NB4 (cell line): ENCODE results near the gene GRIK4.

Experiments
- DNase-seq: peaks from one replicate; pipeline ENCODE4 v3.0.0; 2010; ENCODE audit warnings: low read depth
- H3K4me3 ChIP-seq: one replicate; pipeline ENCODE4 v1.5.1; 2011; ENCODE audit warnings: mild to moderate bottlenecking, low read depth, low read length, moderate library complexity
- MAX ChIP-seq: IDR thresholded peaks from 2 replicates; pipeline ENCODE4 v1.6.1; 2011; ENCODE audit warnings: low read depth, low read length
- MYC ChIP-seq: IDR thresholded peaks from 2 replicates; pipeline ENCODE4 v1.6.1; 2011; ENCODE audit warnings: low read depth, low read length
- POLR2A ChIP-seq: IDR thresholded peaks from 2 replicates; pipeline ENCODE4 v1.6.1; 2011; ENCODE audit warnings: mild to moderate bottlenecking; ENCODE audit not compliant: insufficient read length; ENCODE audit errors: extremely low read depth
- TF ChIP-seq, protein P1 (sequence below): IDR thresholded peaks from one replicate; pipeline ENCODE4 v1.5.1; 2012; ENCODE audit warnings: low read depth, low read length

The GRIK4 gene

GRCh38 chr11:120709808-120710207 lies 198.3 kb downstream of the GRIK4 start:
- no peak overlapping the region for H3K4me3 ChIP-seq
- TF ChIP-seq, protein P1, sequence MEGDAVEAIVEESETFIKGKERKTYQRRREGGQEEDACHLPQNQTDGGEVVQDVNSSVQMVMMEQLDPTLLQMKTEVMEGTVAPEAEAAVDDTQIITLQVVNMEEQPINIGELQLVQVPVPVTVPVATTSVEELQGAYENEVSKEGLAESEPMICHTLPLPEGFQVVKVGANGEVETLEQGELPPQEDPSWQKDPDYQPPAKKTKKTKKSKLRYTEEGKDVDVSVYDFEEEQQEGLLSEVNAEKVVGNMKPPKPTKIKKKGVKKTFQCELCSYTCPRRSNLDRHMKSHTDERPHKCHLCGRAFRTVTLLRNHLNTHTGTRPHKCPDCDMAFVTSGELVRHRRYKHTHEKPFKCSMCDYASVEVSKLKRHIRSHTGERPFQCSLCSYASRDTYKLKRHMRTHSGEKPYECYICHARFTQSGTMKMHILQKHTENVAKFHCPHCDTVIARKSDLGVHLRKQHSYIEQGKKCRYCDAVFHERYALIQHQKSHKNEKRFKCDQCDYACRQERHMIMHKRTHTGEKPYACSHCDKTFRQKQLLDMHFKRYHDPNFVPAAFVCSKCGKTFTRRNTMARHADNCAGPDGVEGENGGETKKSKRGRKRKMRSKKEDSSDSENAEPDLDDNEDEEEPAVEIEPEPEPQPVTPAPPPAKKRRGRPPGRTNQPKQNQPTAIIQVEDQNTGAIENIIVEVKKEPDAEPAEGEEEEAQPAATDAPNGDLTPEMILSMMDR = no peak
- no peak for TF ChIP-seq MAX
- TF ChIP-seq POLR2A = no peak
- no peak for TF ChIP-seq MYC
- DNase-seq = no peak

- peak; percentile 34 for DNase-seq
- H3K4me3 ChIP-seq = no peak overlapping the region
- TF ChIP-seq, protein P1 = no peak
- TF ChIP-seq POLR2A (no peak), MYC (no peak), MAX (no peak)
Observed at GRCh38 chr11:120710354-120711131, 199.0 kb downstream of the GRIK4 start.

GRCh38 chr11:120712014-120712413 lies 200.5 kb downstream of the GRIK4 start:
- no peak for TF ChIP-seq MAX
- no peak for TF ChIP-seq MYC
- TF ChIP-seq POLR2A = no peak
- TF ChIP-seq, protein P1 = no peak
- no peak overlapping the region for H3K4me3 ChIP-seq
- no peak for DNase-seq

- no peak overlapping the region for H3K4me3 ChIP-seq
- no peak for DNase-seq
- TF ChIP-seq POLR2A = no peak
- no peak for TF ChIP-seq MYC
- no peak for TF ChIP-seq MAX
- TF ChIP-seq, protein P1 = no peak
Observed at GRCh38 chr11:120712881-120713280, 201.3 kb downstream of the GRIK4 start.

DNA sequence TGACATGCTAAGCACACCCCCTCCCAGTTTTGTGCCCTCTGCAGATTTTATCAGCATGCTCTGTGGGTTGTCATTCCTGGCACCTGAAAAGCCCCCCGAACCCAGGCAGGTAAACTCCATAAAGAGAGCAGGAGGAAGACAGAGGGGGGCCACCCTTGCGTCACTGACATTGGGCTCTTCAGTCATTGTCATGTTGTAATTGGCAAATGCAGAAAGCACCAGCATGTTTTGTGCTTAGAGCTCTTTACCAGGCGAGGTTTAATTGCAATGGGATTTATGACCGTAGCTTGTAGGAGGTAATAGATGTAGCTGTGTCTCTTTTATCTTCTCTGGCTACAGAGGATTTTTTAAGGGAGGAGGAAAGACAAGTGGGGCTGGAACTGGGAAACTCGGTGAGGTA lies 201.7 kb downstream of the GRIK4 start:
- H3K4me3 ChIP-seq = no peak overlapping the region
- TF ChIP-seq, protein P1 = no peak
- TF ChIP-seq POLR2A (no peak), MAX (no peak), MYC (no peak)
- DNase-seq = no peak
